Cerebellar cortex (tissue), 1 donor: Measurements from ENCODE around the gene HSPE1.
A peak's percentile ranks its signal among the peaks of the same experiment; 100 is the strongest.
"Not testable (repeated sequence)": the region's sequence is repeated elsewhere in the genome, so short reads cannot be mapped to it uniquely, and the experiment has no call there.

Experiments
- DNase-seq: peaks from one replicate; pipeline ENCODE4 v3.0.0-alpha.2; 2015; ENCODE audit warnings: low spot score

HSPE1 gene

GRCh38 chr2:197498235-197498936 lies 1.8 kb upstream of the HSPE1 start:
- no peak for DNase-seq

- DNase-seq, result peak; percentile 36
Measured at GRCh38 chr2:197498937-197499593, 1.1 kb upstream of the HSPE1 start.

- peak; percentile 31 for DNase-seq
Measured at GRCh38 chr2:197500503-197501131, 438 bp downstream of the HSPE1 start.

- DNase-seq, result no peak
Measured at GRCh38 chr2:197502201-197502600, 2.0 kb downstream of the HSPE1 start.

GRCh38 chr2:197502685-197503084 lies 2.5 kb downstream of the HSPE1 start:
- no peak for DNase-seq

- DNase-seq, result no peak
Measured at GRCh38 chr2:197504000-197504399, 3.8 kb downstream of the HSPE1 start.

- DNase-seq, result no peak
Measured at GRCh38 chr2:197504512-197504911, 4.3 kb downstream of the HSPE1 start.

- DNase-seq, result no peak
Measured at GRCh38 chr2:197506658-197507057, 6.5 kb downstream of the HSPE1 start.

GRCh38 chr2:197513915-197514314 lies 13.7 kb downstream of the HSPE1 start:
- no peak for DNase-seq

- peak; percentile 16 for DNase-seq
Measured at GRCh38 chr2:197514754-197515153, 14.6 kb downstream of the HSPE1 start.

- DNase-seq, result no peak
Measured at GRCh38 chr2:197515315-197515738, 15.1 kb downstream of the HSPE1 start.

- peak; percentile 91 for DNase-seq
Measured at GRCh38 chr2:197515739-197516392, 15.7 kb downstream of the HSPE1 start, which contains the start of gene MOB4. Gene MOB4 (plus strand): TSS chr2:197516066. CDS start chr2:197516087, 21 bp downstream.

- peak; percentile 20 for DNase-seq
Measured at GRCh38 chr2:197516393-197516761, 16.2 kb downstream of the HSPE1 start.

GRCh38 chr2:197517150-197517549 lies 17.0 kb downstream of the HSPE1 start:
- no peak for DNase-seq

GRCh38 chr2:197538412-197538811 lies 38.2 kb downstream of the HSPE1 start:
- no peak for DNase-seq

GRCh38 chr2:197539734-197540133 lies 39.6 kb downstream of the HSPE1 start:
- no peak for DNase-seq

GRCh38 chr2:197543206-197543605 lies 43.0 kb downstream of the HSPE1 start:
- no peak for DNase-seq

GRCh38 chr2:197547163-197547900 lies 47.2 kb downstream of the HSPE1 start:
- no peak for DNase-seq

- DNase-seq, result no peak
Measured at GRCh38 chr2:197548582-197548981, 48.4 kb downstream of the HSPE1 start.

- not testable (repeated sequence) for DNase-seq
Measured at GRCh38 chr2:197551260-197551659, 51.1 kb downstream of the HSPE1 start.
